ENCODE measurements around the gene DENND1B.

The DENND1B gene

DNA sequence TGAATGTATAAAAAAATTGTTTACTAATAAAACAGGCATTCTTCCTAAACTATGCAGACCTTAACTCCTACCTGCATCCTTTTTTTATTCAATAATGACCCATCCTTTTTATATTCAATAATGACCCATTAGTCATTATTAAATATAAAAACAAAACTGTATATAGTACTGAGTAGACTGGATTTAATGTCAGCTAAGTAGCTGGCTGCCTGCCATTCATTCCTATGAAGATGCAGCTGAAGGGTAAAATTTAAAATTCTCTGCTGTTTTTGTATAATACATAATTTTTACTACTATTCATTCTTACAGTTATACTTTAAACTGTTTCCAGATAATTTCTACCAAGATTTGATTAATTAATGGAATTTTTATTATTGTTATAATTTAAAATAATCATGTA lies 79.3 kb downstream of the DENND1B start:
- Histone ChIP-seq H2AFZ (ENCODE audit: low read length) (no peak overlapping the region), H3K36me3 (replicated peaks; ENCODE audit: insufficient read depth, low read length) (no peaks in the 10 kb centered on the region), H3K4me2 (ENCODE audit: low read depth, low read length) (no peak overlapping the region), H4K20me1 (ENCODE audit: insufficient read depth, low read length) (peaks cover 9% of the 10 kb centered on the region), H3K79me2 (ENCODE audit: low read length) (peaks cover 91% of the 10 kb centered on the region), H3K27me3 (replicated peaks; ENCODE audit: insufficient read depth, low read length) (no peaks in the 10 kb centered on the region), H3K4me3 (ENCODE audit: low read length) (no peak overlapping the region), H3K4me1 (ENCODE audit: low read length) (0 out of 2 replicates have a peak, but pooled peaks cover 7% of the 10 kb centered on the region), H3K9me3 (replicated peaks; ENCODE audit: insufficient read depth, low read length) (no peaks in the 10 kb centered on the region), H3F3A (ENCODE audit: insufficient read depth, low read length) (no peaks in the 10 kb centered on the region), H3K27ac (ENCODE audit: low read length) (no peak overlapping the region), H3K9ac (ENCODE audit: low read length) (no peak overlapping the region), H3K9me2 (replicated peaks; ENCODE audit: insufficient read depth, low read length) (no peaks in the 10 kb centered on the region)
- TF ChIP-seq CTCF (IDR thresholded peaks at IDR 0.05; ENCODE audit: low read length) = no peak
- TF ChIP-seq EZH2 (optimal IDR thresholded peaks at IDR 0.05; ENCODE audit: low read depth, low read length) = no peak
- TF ChIP-seq EZH2phosphoT487 (IDR thresholded peaks at IDR 0.05; ENCODE audit: low read length) = no peak
- no peak for DNase-seq

DNA sequence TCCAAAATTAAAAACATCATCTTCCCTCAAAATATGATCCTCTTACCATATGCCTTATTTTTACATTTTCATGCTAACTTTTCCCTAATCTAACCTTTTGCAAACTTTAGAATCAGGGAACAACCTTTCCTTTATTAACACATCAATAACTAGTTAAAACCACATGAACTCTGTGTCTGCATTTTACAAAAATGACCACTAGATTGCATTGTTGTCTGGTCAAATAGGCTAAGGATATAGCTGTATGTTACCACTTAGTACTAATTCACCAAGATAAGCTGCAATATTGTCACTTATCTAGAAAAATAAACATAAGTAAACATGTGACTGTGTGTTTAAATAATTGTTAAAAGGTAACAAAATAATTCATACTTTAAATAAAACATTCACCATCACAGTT lies 82.3 kb downstream of the DENND1B start:
- Histone ChIP-seq H3K36me3 (replicated peaks; ENCODE audit: insufficient read depth, low read length) (peaks cover 9% of the 10 kb centered on the region), H3K27ac (ENCODE audit: low read length) (no peak overlapping the region), H3K9me2 (replicated peaks; ENCODE audit: insufficient read depth, low read length) (no peaks in the 10 kb centered on the region), H3K4me3 (ENCODE audit: low read length) (no peak overlapping the region), H3K79me2 (ENCODE audit: low read length) (peaks cover 92% of the 10 kb centered on the region), H3K9me3 (replicated peaks; ENCODE audit: insufficient read depth, low read length) (no peaks in the 10 kb centered on the region), H3K4me2 (ENCODE audit: low read depth, low read length) (no peak overlapping the region), H2AFZ (ENCODE audit: low read length) (no peak overlapping the region), H3K4me1 (ENCODE audit: low read length) (0 out of 2 replicates have a peak, but pooled peaks cover 7% of the 10 kb centered on the region), H3K9ac (ENCODE audit: low read length) (no peak overlapping the region), H4K20me1 (ENCODE audit: insufficient read depth, low read length) (peaks cover 9% of the 10 kb centered on the region), H3F3A (ENCODE audit: insufficient read depth, low read length) (no peaks in the 10 kb centered on the region), H3K27me3 (replicated peaks; ENCODE audit: insufficient read depth, low read length) (no peaks in the 10 kb centered on the region)
- TF ChIP-seq EZH2phosphoT487 (IDR thresholded peaks at IDR 0.05; ENCODE audit: low read length) (no peak), CTCF (IDR thresholded peaks at IDR 0.05; ENCODE audit: low read length) (peak; percentile 47)
- peak; percentile 37 for DNase-seq

GRCh38 chr1:197691816-197692215 lies 83.5 kb downstream of the DENND1B start:
- Histone ChIP-seq H3K9me2 (replicated peaks; ENCODE audit: insufficient read depth, low read length) (no peaks in the 10 kb centered on the region), H3F3A (ENCODE audit: insufficient read depth, low read length) (no peaks in the 10 kb centered on the region), H3K9me3 (replicated peaks; ENCODE audit: insufficient read depth, low read length) (no peaks in the 10 kb centered on the region), H3K4me2 (ENCODE audit: low read depth, low read length) (no peak overlapping the region), H4K20me1 (ENCODE audit: insufficient read depth, low read length) (peaks cover 3% of the 10 kb centered on the region; the same call in 1 of the 2 replicates), H3K27ac (ENCODE audit: low read length) (no peak overlapping the region), H2AFZ (ENCODE audit: low read length) (no peak overlapping the region), H3K36me3 (replicated peaks; ENCODE audit: insufficient read depth, low read length) (peaks cover 9% of the 10 kb centered on the region), H3K4me3 (ENCODE audit: low read length) (no peak overlapping the region), H3K27me3 (replicated peaks; ENCODE audit: insufficient read depth, low read length) (no peaks in the 10 kb centered on the region), H3K4me1 (ENCODE audit: low read length) (0 out of 2 replicates have a peak, but pooled peaks cover 7% of the 10 kb centered on the region), H3K79me2 (ENCODE audit: low read length) (peaks cover 94% of the 10 kb centered on the region), H3K9ac (ENCODE audit: low read length) (no peak overlapping the region)
- no peak for TF ChIP-seq EZH2 (optimal IDR thresholded peaks at IDR 0.05; ENCODE audit: low read depth, low read length)
- TF ChIP-seq EZH2phosphoT487 (IDR thresholded peaks at IDR 0.05; ENCODE audit: low read length) = no peak
- TF ChIP-seq CTCF (IDR thresholded peaks at IDR 0.05; ENCODE audit: low read length) = no peak
- DNase-seq = no peak

Measured in MM.1S (cell line).